HepG2 (cell line): Measurements from ENCODE around the gene B3GALT5. TPM values are rescaled to one million over a fixed set of nuclear protein-coding genes. Genes with fewer than 3 reads are reported as not detected.

Experiments used
- ATAC-seq: fragments of 200-7000 bp; cut with Tn5 transposase; 3 replicates; pipeline ENCODE4 v1.9.1; 2020; ENCODE audit warnings: mild to moderate bottlenecking, moderate library complexity
- BruUV-seq: library from RNA; stranded (reverse); fragments of 400-500 nt; replicated peaks from 2 replicates; lab custom pipeline; 2021; lab: Mats Ljungman, UMichigan
- CTCF ChIA-PET: fragments of 300-600 bp; formaldehyde crosslinking; extraction: SDS; loops from one replicate; lab custom pipeline; 2021; ENCODE audit warnings: low total read pairs, inconsistent platforms, low intra/inter-chr PET ratio; lab: Yijun Ruan, JAX
- POLR2A ChIA-PET: fragments of 350-600 bp; sonication (Branson Sonifier 250); formaldehyde crosslinking; loops from one replicate; lab custom pipeline; 2020; ENCODE audit warnings: antibody characterized with exemption, inconsistent platforms; lab: Yijun Ruan, JAX
- DNase-seq: peaks from one replicate; pipeline ENCODE4 v3.0.0-alpha.2; 2015; ENCODE audit warnings: low spot score
- FAIRE-seq: peaks from 3 replicates; lab custom pipeline; 2011; peaks lifted over from hg19 to GRCh38; lab: Jason Lieb, UNC
- H2AFZ ChIP-seq: one replicate; pipeline ENCODE4 v1.6.1; 2011; ENCODE audit warnings: low read length, inconsistent platforms
- H3K27ac ChIP-seq: fragments of 300-600 bp; 3 replicates; pipeline ENCODE4 v1.8.0; 2011; ENCODE audit warnings: mixed run types, mild to moderate bottlenecking, mixed read lengths, low read length, inconsistent platforms; ENCODE audit not compliant: insufficient read depth; ENCODE audit errors: extremely low read length
- H3K27me3 ChIP-seq, 2 experiments: fragments of 200-600 bp in 1 of 2; 2 replicates in 1 of 2; 3 replicates in 1 of 2; pipeline versions ENCODE4 v1.6.0 to v1.8.0; 2011; ENCODE audit warnings: low read length in 2 of 2, mild to moderate bottlenecking in 2 of 2, moderate library complexity in 2 of 2, inconsistent platforms in 1 of 2; ENCODE audit not compliant: insufficient read depth in 2 of 2, control insufficient read depth in 1 of 2
- H3K36me3 ChIP-seq, 2 experiments: fragments of 200-600 bp in 1 of 2; replicated peaks in 1 of 2; 2 replicates in 1 of 2; 3 replicates in 1 of 2; pipeline versions ENCODE4 v1.5.1 to v1.8.0; 2011; ENCODE audit warnings: low read length in 2 of 2, inconsistent platforms in 1 of 2; ENCODE audit not compliant: insufficient read depth in 2 of 2, control insufficient read depth in 1 of 2
- H3K4me1 ChIP-seq: 2 replicates; pipeline ENCODE4 v1.5.1; 2012; ENCODE audit warnings: low read length, inconsistent platforms; ENCODE audit not compliant: insufficient read depth
- H3K4me2 ChIP-seq: 2 replicates; pipeline ENCODE4 v1.6.0; 2011; ENCODE audit warnings: low read depth, low read length, inconsistent platforms
- H3K4me3 ChIP-seq, 3 experiments: fragments of 200-600 bp in 1 of 3; sonication (generic), shearing (Covaris generic) in 1 of 3; replicated peaks in 1 of 3; 2 replicates each; pipeline ENCODE4 v1.5.1; 2011 to 2016; ENCODE audit warnings: low read length in 3 of 3, inconsistent platforms in 2 of 3, low read depth in 2 of 3, mild to moderate bottlenecking in 2 of 3, control low read depth in 1 of 3, mixed read lengths in 1 of 3; ENCODE audit not compliant: insufficient read depth in 1 of 3
- H3K79me2 ChIP-seq: one replicate; pipeline ENCODE4 v1.6.1; 2011; ENCODE audit warnings: low read length, inconsistent platforms; ENCODE audit not compliant: insufficient read depth
- H3K9ac ChIP-seq: 2 replicates; pipeline ENCODE4 v1.6.0; 2011; ENCODE audit warnings: mild to moderate bottlenecking, low read depth, low read length, inconsistent platforms; ENCODE audit not compliant: insufficient read depth
- H3K9me3 ChIP-seq: 2 replicates; pipeline ENCODE4 v1.5.1; 2012; ENCODE audit warnings: mild to moderate bottlenecking, low read length
- H4K20me1 ChIP-seq: 2 replicates; pipeline ENCODE4 v1.6.0; 2011; ENCODE audit warnings: inconsistent platforms, mild to moderate bottlenecking, low read length, moderate library complexity; ENCODE audit not compliant: insufficient read depth
- HDAC1 ChIP-seq: sonication (generic); formaldehyde crosslinking; IDR thresholded peaks from 2 replicates; pipeline ENCODE4 v1.5.1; 2020; ENCODE audit warnings: mild to moderate bottlenecking, missing genetic modification reagents
- IRX3 ChIP-seq: sonication (generic); formaldehyde crosslinking; IDR thresholded peaks from 2 replicates; pipeline ENCODE4 v1.8.1; 2023; ENCODE audit warnings: mild to moderate bottlenecking, low read depth, missing genetic modification reagents, borderline replicate concordance
- JUNB ChIP-seq: sonication (generic); formaldehyde crosslinking; IDR thresholded peaks from 2 replicates; pipeline ENCODE4 v1.8.0; 2022; ENCODE audit warnings: missing genetic modification reagents, mild to moderate bottlenecking, borderline replicate concordance
- KAT2B ChIP-seq: fragments of 150-350 bp; IDR thresholded peaks from 2 replicates; pipeline ENCODE4 v1.6.1; 2014; ENCODE audit warnings: low read depth, low read length, borderline replicate concordance
- PRDM15 ChIP-seq: sonication (generic); formaldehyde crosslinking; IDR thresholded peaks from 2 replicates; pipeline ENCODE4 v1.4.0; 2020; ENCODE audit warnings: missing genetic modification reagents
- RNF2 ChIP-seq: fragments of 450-650 bp; conservative IDR thresholded peaks from 2 replicates; pipeline ENCODE4 v1.6.1; 2016; ENCODE audit warnings: low read depth
- RXRA ChIP-seq: sonication (generic); formaldehyde crosslinking; IDR thresholded peaks from 2 replicates; pipeline ENCODE4 v1.5.1; 2020; ENCODE audit warnings: missing genetic modification reagents
- SMAD9 ChIP-seq: sonication (generic); formaldehyde crosslinking; IDR thresholded peaks from 2 replicates; pipeline ENCODE4 v1.5.1; 2020; ENCODE audit warnings: mild to moderate bottlenecking, missing genetic modification reagents
- SNAI1 ChIP-seq: sonication (generic); formaldehyde crosslinking; IDR thresholded peaks from 2 replicates; pipeline ENCODE4 v1.5.0; 2020; ENCODE audit warnings: mild to moderate bottlenecking, missing genetic modification reagents, borderline replicate concordance
- ZBTB42 ChIP-seq: sonication (generic); formaldehyde crosslinking; IDR thresholded peaks from 2 replicates; pipeline ENCODE4 v1.5.0; 2020; ENCODE audit warnings: mild to moderate bottlenecking, missing genetic modification reagents
- ZFP62 ChIP-seq: sonication (generic); formaldehyde crosslinking; IDR thresholded peaks from 2 replicates; pipeline ENCODE4 v1.4.0; 2020; ENCODE audit warnings: missing genetic modification reagents
- ZNF143 ChIP-seq: sonication (generic); formaldehyde crosslinking; IDR thresholded peaks from 2 replicates; pipeline ENCODE4 v1.4.0; 2020; ENCODE audit warnings: missing genetic modification reagents
- ZNF605 ChIP-seq: sonication (generic); formaldehyde crosslinking; IDR thresholded peaks from 2 replicates; pipeline ENCODE4 v1.8.0; 2022; ENCODE audit warnings: mild to moderate bottlenecking, missing genetic modification reagents
- WGBS: methylation state at CpG from one replicate; pipeline ENCODE4 v1.1.6; 2017; ENCODE audit warnings: low lambda C conversion rate; 5-methylcytosine and 5-hydroxymethylcytosine counted together
- in situ Hi-C: cut with HindIII; loops from 2 replicates; pipeline ENCODE4 v1.10.0; 2017; ENCODE audit warnings: low pct_unique_long_range_greater_than_20kb; ENCODE audit not compliant: extremely low pct_ligation_motif_present
- intact Hi-C: fragments of 100-400 bp; cut with micrococcal nuclease; formaldehyde crosslinking; loops from one replicate; pipeline ENCODE4 v1.10.0; 2022; ENCODE audit not compliant: unreplicated experiment
- polyA plus RNA-seq, 8 experiments: library from polyadenylated mRNA; depleted of rRNA in 3 of 8; stranded (reverse) in 7 of 8; unstranded in 1 of 8; fragments of >200 nt; fragmentation: Illumina TruSeq in 4 of 8; extraction: Trizol in 4 of 8; gene quantifications; 2 replicates each; pipeline versions ENCODE4 v1.2.1 to v1.2.3, GENCODE V29; 2011 to 2016; ENCODE audit warnings: low read depth in 4 of 8, missing spikeins in 1 of 8, mixed read lengths in 1 of 8; ENCODE audit not compliant: insufficient read depth in 1 of 8
- total RNA-seq, 5 experiments: library from RNA; depleted of rRNA; stranded (reverse); fragments of >200 nt; fragmentation: Illumina TruSeq; extraction: Trizol; gene quantifications; 2 replicates each; pipeline ENCODE4 v1.2.3, GENCODE V29; 2016; ENCODE audit warnings: low read depth in 1 of 5
- TF ChIP-seq, protein P1 (sequence below), 2 experiments: fragments of 450-650 bp in 1 of 2; sonication (generic) in 1 of 2; formaldehyde crosslinking; IDR thresholded peaks; 2 replicates each; pipeline versions ENCODE4 v1.5.0 to v1.8.0; 2020 to 2022; ENCODE audit warnings: mild to moderate bottlenecking in 1 of 2, missing genetic modification reagents in 1 of 2

B3GALT5 gene
- total and polyA plus RNA-seq, 2 of the 13 experiments (the other 11 are each of a cell fraction or from before 2014, with no cell fraction given): 0.02 to 0.03 TPM

DNA sequence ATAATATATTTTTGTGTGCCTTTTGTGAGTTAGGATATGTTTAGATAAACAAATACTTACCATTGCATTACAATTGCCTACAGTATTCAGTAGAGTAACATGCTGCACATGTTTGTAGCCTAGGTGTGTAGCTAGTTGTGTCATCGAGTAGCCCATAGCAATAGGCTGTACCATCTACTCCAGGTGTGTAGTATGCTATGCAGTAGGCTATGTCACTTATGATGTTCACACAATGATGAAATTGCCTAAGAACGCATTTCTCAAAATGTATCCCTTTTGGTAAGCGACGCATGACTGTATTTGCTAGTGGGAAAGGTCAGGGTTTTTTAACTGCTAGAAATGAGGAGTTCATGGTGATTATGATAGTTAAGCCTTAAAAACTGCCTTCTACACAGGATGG lies 30.0 kb upstream of the B3GALT5 start:
- 70% methylated on average over 4 of the region's 4 CpGs for WGBS
- no peaks in the 10 kb centered on the region for H4K20me1 ChIP-seq
- no peak overlapping the region for H3K4me2 ChIP-seq
- FAIRE-seq: no peak
- no peak for TF ChIP-seq ZFP62 (CRISPR knock-in tag)
- TF ChIP-seq PRDM15 (CRISPR knock-in tag): no peak
- no peak for TF ChIP-seq SNAI1
- TF ChIP-seq, protein P1, sequence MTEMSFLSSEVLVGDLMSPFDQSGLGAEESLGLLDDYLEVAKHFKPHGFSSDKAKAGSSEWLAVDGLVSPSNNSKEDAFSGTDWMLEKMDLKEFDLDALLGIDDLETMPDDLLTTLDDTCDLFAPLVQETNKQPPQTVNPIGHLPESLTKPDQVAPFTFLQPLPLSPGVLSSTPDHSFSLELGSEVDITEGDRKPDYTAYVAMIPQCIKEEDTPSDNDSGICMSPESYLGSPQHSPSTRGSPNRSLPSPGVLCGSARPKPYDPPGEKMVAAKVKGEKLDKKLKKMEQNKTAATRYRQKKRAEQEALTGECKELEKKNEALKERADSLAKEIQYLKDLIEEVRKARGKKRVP (CRISPR knock-in tag; IDR thresholded peaks at IDR 0.05): no peak
- TF ChIP-seq RNF2: no peak
- no peak for TF ChIP-seq HDAC1 (CRISPR knock-in tag)
- TF ChIP-seq IRX3 (CRISPR knock-in tag): no peak
- no peak for TF ChIP-seq ZNF605 (CRISPR knock-in tag)
- TF ChIP-seq ZNF143: no peak
- no peak for TF ChIP-seq SMAD9 (CRISPR knock-in tag)
- TF ChIP-seq RXRA (CRISPR knock-in tag): no peak
- no peak for TF ChIP-seq ZBTB42
- TF ChIP-seq JUNB: no peak
- no peak for TF ChIP-seq KAT2B
- no peaks in the 10 kb centered on the region for H3K27me3 ChIP-seq
- no peak for DNase-seq
- in situ Hi-C loops: no loop called here
- H3K4me1 ChIP-seq: no peaks in the 10 kb centered on the region
- H3K79me2 ChIP-seq: no peaks in the 10 kb centered on the region
- no peak overlapping the region for H3K9ac ChIP-seq
- ATAC-seq: no peak
- POLR2A ChIA-PET: no interaction called here
- H2AFZ ChIP-seq: no peak overlapping the region
- H3K36me3 ChIP-seq: no peaks in the 10 kb centered on the region
- CTCF ChIA-PET: no interaction called here
- no peak overlapping the region for H3K4me3 ChIP-seq
- no peaks in the 10 kb centered on the region for H3K9me3 ChIP-seq
- intact Hi-C loops: no loop called here
- BruUV-seq: no TSS peak
- H3K27ac ChIP-seq: no peak overlapping the region
